ENCODE measurements around the gene NRN1.

DNA sequence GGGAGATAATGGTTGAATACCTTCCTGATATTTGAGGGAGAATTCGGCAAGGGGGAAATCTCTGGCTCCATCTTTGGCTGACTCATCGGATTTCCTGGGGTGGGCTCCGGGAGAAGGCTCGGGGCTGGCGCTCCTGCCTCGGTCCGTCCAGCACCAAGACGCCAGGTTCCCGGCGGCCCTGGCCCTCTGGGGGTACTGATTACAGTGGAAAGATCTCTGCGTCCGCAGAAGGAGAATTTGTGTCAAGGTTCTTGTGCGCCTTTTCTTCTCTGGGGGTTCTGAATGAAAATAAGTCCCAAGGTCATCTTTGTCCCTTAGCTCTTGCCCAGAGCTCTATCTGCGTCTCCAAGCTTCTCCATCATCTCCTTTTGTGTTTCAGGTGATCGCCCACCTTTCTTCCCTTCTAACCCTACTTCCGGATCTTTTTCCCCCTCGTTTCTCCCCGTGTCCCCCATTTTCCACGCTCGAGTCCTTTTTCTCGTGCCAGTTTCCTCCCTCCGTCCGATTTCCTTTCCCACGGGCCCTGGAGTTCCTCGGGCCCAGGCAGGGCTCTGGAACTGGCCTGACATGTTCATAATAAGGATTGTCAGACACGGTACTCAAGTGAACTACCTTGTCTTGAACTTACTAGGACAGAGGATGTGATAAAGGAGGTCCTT lies 11.6 kb downstream of the NRN1 start:
- TF ChIP-seq, protein P1, sequence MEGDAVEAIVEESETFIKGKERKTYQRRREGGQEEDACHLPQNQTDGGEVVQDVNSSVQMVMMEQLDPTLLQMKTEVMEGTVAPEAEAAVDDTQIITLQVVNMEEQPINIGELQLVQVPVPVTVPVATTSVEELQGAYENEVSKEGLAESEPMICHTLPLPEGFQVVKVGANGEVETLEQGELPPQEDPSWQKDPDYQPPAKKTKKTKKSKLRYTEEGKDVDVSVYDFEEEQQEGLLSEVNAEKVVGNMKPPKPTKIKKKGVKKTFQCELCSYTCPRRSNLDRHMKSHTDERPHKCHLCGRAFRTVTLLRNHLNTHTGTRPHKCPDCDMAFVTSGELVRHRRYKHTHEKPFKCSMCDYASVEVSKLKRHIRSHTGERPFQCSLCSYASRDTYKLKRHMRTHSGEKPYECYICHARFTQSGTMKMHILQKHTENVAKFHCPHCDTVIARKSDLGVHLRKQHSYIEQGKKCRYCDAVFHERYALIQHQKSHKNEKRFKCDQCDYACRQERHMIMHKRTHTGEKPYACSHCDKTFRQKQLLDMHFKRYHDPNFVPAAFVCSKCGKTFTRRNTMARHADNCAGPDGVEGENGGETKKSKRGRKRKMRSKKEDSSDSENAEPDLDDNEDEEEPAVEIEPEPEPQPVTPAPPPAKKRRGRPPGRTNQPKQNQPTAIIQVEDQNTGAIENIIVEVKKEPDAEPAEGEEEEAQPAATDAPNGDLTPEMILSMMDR (IDR thresholded peaks at IDR 0.05): no peak
- TF ChIP-seq POLR2A (IDR thresholded peaks at IDR 0.05): no peak

All from heart left ventricle (tissue), 13 donors.